Sigmoid colon (tissue), 7 donors: ENCODE data around the gene MMP25. TPM values are rescaled to one million over a fixed set of nuclear protein-coding genes. Genes with fewer than 3 reads are reported as not detected.
"Not testable (repeated sequence)": the region's sequence is repeated elsewhere in the genome, so short reads cannot be mapped to it uniquely, and the experiment has no call there.

Experiments used
- DNase-seq: peaks from one replicate; pipeline ENCODE4 v3.0.0-alpha.2; 2019
- H3K27ac ChIP-seq, 4 donors: fragments of 200-600 bp; sonication (generic); one replicate each; pipeline ENCODE4 v1.5.1; 2016 to 2019; ENCODE audit warnings: mild to moderate bottlenecking in 1 of 4
- H3K27me3 ChIP-seq, 3 donors: fragments of 200-600 bp; sonication (generic); one replicate each; pipeline ENCODE4 v1.5.1; 2019; ENCODE audit warnings: mild to moderate bottlenecking in 1 of 3
- H3K36me3 ChIP-seq, 4 donors: fragments of 200-600 bp; sonication (generic); one replicate each; pipeline ENCODE4 v1.5.1; 2016 to 2019
- H3K4me1 ChIP-seq, 4 donors: fragments of 200-600 bp; sonication (generic); one replicate each; pipeline ENCODE4 v1.5.1; 2017 to 2019
- H3K4me3 ChIP-seq, 4 donors: fragments of 200-600 bp; sonication (generic); one replicate each; pipeline ENCODE4 v1.5.1; 2017 to 2019; ENCODE audit warnings: mild to moderate bottlenecking in 2 of 4, moderate library complexity in 1 of 4
- H3K9me3 ChIP-seq, 4 donors: fragments of 200-600 bp in 3 of 4; sonication (generic) in 3 of 4; one replicate each; pipeline versions ENCODE4 v1.5.1 to v1.6.1; 2013 to 2019
- CTCF ChIP-seq, 4 experiments: fragments of 450-650 bp in 3 of 4; fragments of 200-600 bp in 1 of 4; IDR thresholded peaks; one replicate each; pipeline ENCODE4 v1.5.1; 2016 to 2019; ENCODE audit warnings: antibody characterized with exemption in 4 of 4, mild to moderate bottlenecking in 3 of 4, moderate library complexity in 2 of 4
- EP300 ChIP-seq, 4 donors: sonication (generic); formaldehyde crosslinking; IDR thresholded peaks; one replicate each; pipeline ENCODE4 v1.6.1; 2017; ENCODE audit warnings: antibody characterized with exemption in 4 of 4
- POLR2A ChIP-seq, 2 donors: fragments of 450-650 bp; IDR thresholded peaks; one replicate each; pipeline ENCODE4 v1.6.1; 2016; ENCODE audit warnings: antibody characterized with exemption in 2 of 2, mild to moderate bottlenecking in 2 of 2, moderate library complexity in 2 of 2
- POLR2AphosphoS5 ChIP-seq, 4 donors: sonication (generic); formaldehyde crosslinking; IDR thresholded peaks; one replicate each; pipeline ENCODE4 v1.6.1; 2017; ENCODE audit warnings: antibody characterized with exemption in 4 of 4
- WGBS, 2 donors: extraction: QIAGEN DNeasy Blood & Tissue Kit; methylation state at CpG; one replicate each; pipeline ENCODE4 v1.1.7; 2013; 5-methylcytosine and 5-hydroxymethylcytosine counted together
- intact Hi-C: fragments of 100-400 bp; cut with DNase I; formaldehyde crosslinking; loops from one replicate; pipeline ENCODE4 v1.15.1; 2023
- polyA plus RNA-seq, 3 donors: library from polyadenylated mRNA; stranded (reverse); fragments of 200-250 nt; gene quantifications; one replicate each; pipeline ENCODE4 v1.2.3, GENCODE V29; 2013
- total RNA-seq, 4 donors: library from RNA; depleted of rRNA; stranded (reverse); fragments of >200 nt; gene quantifications; one replicate each; pipeline ENCODE4 v1.1.0, GENCODE V29; 2016
- donor health status: healthy with polysubstance abuse.
- donor health status: Bipolar disorder and iron deficiency.
- donor health status: healthy.

MMP25 gene
- total and polyA plus RNA-seq, 7 donors, result under 0.01 to 3.7 (median 1.1) TPM; not detected in 1

- peaks cover 0 to 19% (median 16%) of the 10 kb centered on the region in 4 donors for H3K4me1 ChIP-seq
- intact Hi-C loops, result no loop called here
- no peaks in the 10 kb centered on the region for H3K27me3 ChIP-seq
- peak overlapping the region in 2 of 4 donors; percentile 61 to 67 for H3K27ac ChIP-seq
- no peak for DNase-seq
- 79 to 81% methylated on average over 7 of the region's 7 CpGs for WGBS, 2 donors
- TF ChIP-seq POLR2A (IDR thresholded peaks at IDR 0.05) (no peak), EP300 (IDR thresholded peaks at IDR 0.05) (no peak), CTCF (IDR thresholded peaks at IDR 0.05) (no peak), POLR2AphosphoS5 (IDR thresholded peaks at IDR 0.05) (no peak)
- no peaks in the 10 kb centered on the region for H3K9me3 ChIP-seq
- no peaks in the 10 kb centered on the region for H3K36me3 ChIP-seq
- peak overlapping the region in 3 of 4 donors; percentile 11 to 35 (median 30) for H3K4me3 ChIP-seq
Observed at GRCh38 chr16:3066440-3066748, 20.0 kb downstream of the MMP25 start.

- 51 to 60% methylated on average over 4 of the region's 4 CpGs for WGBS, 2 donors
- Histone ChIP-seq H3K4me3 (no peak overlapping the region), H3K4me1 (peaks cover 0 to 19% (median 16%) of the 10 kb centered on the region in 4 donors), H3K27me3 (no peaks in the 10 kb centered on the region), H3K27ac (no peak overlapping the region), H3K36me3 (no peaks in the 10 kb centered on the region), H3K9me3 (no peaks in the 10 kb centered on the region)
- TF ChIP-seq POLR2A (IDR thresholded peaks at IDR 0.05) (no peak), EP300 (IDR thresholded peaks at IDR 0.05) (no peak), CTCF (IDR thresholded peaks at IDR 0.05) (no peak), POLR2AphosphoS5 (IDR thresholded peaks at IDR 0.05) (no peak)
- no peak for DNase-seq
- intact Hi-C loops, result no loop called here
Observed at GRCh38 chr16:3068487-3068886, 22.1 kb downstream of the MMP25 start.

GRCh38 chr16:3069146-3069545 lies 22.8 kb downstream of the MMP25 start:
- H3K36me3 ChIP-seq, H3K9me3 ChIP-seq, H3K27ac ChIP-seq, H3K4me3 ChIP-seq, DNase-seq, intact Hi-C loops, H3K27me3 ChIP-seq: not testable (repeated sequence)
- 85 to 91% methylated on average over 10 of the region's 11 CpGs for WGBS, 2 donors
- peaks cover 0 to 19% (median 16%) of the 10 kb centered on the region in 4 donors for H3K4me1 ChIP-seq

- intact Hi-C loops, result no loop called here
- no peaks in the 10 kb centered on the region for H3K36me3 ChIP-seq
- no peak overlapping the region for H3K27ac ChIP-seq
- no peak overlapping the region for H3K4me3 ChIP-seq
- WGBS, 2 donors, result 90 to 92% methylated on average over 9 of the region's 9 CpGs
- no peak for DNase-seq
- no peaks in the 10 kb centered on the region for H3K27me3 ChIP-seq
- no peak for TF ChIP-seq EP300 (IDR thresholded peaks at IDR 0.05)
- TF ChIP-seq CTCF (IDR thresholded peaks at IDR 0.05), result no peak
- no peak for TF ChIP-seq POLR2AphosphoS5 (IDR thresholded peaks at IDR 0.05)
- peaks cover 0 to 8% (median 5%) of the 10 kb centered on the region in 4 donors for H3K4me1 ChIP-seq
- no peaks in the 10 kb centered on the region for H3K9me3 ChIP-seq
Observed at GRCh38 chr16:3070608-3071111, 24.3 kb downstream of the MMP25 start.

- TF ChIP-seq POLR2AphosphoS5 (IDR thresholded peaks at IDR 0.05) (no peak), POLR2A (IDR thresholded peaks at IDR 0.05) (no peak), EP300 (IDR thresholded peaks at IDR 0.05) (no peak), CTCF (IDR thresholded peaks at IDR 0.05) (no peak)
- H3K27ac ChIP-seq, result no peak overlapping the region
- no peaks in the 10 kb centered on the region for H3K9me3 ChIP-seq
- 86 to 88% methylated on average over 7 of the region's 7 CpGs for WGBS, 2 donors
- intact Hi-C loops, result no loop called here
- H3K4me3 ChIP-seq, result no peak overlapping the region
- DNase-seq, result no peak
- H3K36me3 ChIP-seq, result no peaks in the 10 kb centered on the region
- no peaks in the 10 kb centered on the region for H3K27me3 ChIP-seq
- H3K4me1 ChIP-seq, result no peaks in the 10 kb centered on the region
Observed at GRCh38 chr16:3071655-3072054, 25.3 kb downstream of the MMP25 start.

GRCh38 chr16:3072148-3072547 lies 25.8 kb downstream of the MMP25 start:
- H3K9me3 ChIP-seq, H3K27ac ChIP-seq, H3K4me3 ChIP-seq, intact Hi-C loops, DNase-seq, H3K36me3 ChIP-seq, H3K4me1 ChIP-seq, H3K27me3 ChIP-seq: not testable (repeated sequence)
- WGBS, 2 donors, result 8 to 29% methylated on average over 3 of the region's 4 CpGs

GRCh38 chr16:3072576-3073263 lies 26.4 kb downstream of the MMP25 start:
- H3K27me3 ChIP-seq, result not testable (repeated sequence)
- WGBS, 2 donors, result 57 to 66% methylated on average over 16 to 17 of the region's 18 CpGs

More at GRCh38 chr16:3072576-3073263, 26.4 kb downstream of the MMP25 start:
- intact Hi-C loops, H3K4me3 ChIP-seq, H3K36me3 ChIP-seq, H3K27ac ChIP-seq, DNase-seq, H3K9me3 ChIP-seq, H3K4me1 ChIP-seq: not testable (repeated sequence)
